HL-60 (cell line): ENCODE results near the gene LCN15.

Experiments
- CTCF ChIP-seq: IDR thresholded peaks from one replicate; pipeline ENCODE4 v1.5.1; 2011; ENCODE audit warnings: low read length, control low read depth, inconsistent platforms; ENCODE audit not compliant: insufficient read depth
- REST ChIP-seq: IDR thresholded peaks from 2 replicates; pipeline ENCODE4 v1.6.1; 2012; ENCODE audit warnings: low read depth; ENCODE audit not compliant: insufficient replicate concordance

- no peak for TF ChIP-seq REST
- TF ChIP-seq CTCF, result no peak
These were observed 8.2 kb downstream of the LCN15 start for GRCh38 chr9:136756134-136756438.
